ENCODE results near the gene LY6G6C.

LY6G6C gene

DNA sequence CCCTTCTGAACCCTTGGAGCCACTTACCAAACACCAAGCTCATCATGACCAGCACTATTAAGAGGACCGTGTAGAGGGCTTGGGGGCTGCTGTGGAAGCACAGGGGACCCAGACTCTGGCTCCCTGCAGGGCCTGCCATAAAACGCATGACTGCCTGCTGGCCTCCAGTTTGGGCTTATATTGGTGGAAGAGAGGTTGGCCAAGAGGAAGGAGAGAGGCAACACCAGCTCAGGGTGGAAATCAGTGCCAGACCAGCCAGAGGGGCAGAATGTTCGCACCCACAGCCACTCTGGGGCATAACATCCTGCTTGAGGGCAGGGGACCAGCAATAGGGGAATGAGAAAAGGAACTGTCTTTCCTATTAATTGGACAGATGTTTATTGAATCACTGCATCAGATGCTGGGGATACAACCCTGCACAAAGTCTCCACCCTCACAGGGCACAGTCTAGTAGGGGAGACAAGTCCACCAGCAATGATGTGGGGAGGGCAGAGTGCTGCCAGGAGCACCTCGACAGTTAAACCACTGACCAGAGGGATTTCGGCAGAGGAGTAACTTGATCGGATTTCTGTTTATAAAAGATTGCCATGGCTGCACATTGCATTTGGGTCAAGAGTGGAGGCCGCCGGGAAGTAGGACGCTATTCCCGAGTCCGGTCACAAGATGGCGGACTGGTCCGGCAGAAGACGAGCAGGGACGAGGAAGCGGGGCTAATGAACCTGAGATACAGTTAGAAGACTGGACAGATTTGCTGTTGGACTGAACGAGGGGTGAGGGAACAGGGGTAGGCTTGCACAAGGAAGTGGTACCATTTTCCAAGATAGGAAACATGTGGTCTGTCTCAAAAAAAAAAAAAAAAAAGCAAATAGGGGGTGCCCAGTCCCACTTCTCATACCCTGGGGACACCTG, 41.1 kb downstream of the LY6G6C start, which contains the start of gene LY6G5C:
LY6G5C (minus strand) TSS at position 842 of the 909 bp plus-strand sequence; CDS start at position 148, 694 bp downstream.
- peak; percentile 78 for DNase-seq (ENCODE audit: low spot score)

DNA sequence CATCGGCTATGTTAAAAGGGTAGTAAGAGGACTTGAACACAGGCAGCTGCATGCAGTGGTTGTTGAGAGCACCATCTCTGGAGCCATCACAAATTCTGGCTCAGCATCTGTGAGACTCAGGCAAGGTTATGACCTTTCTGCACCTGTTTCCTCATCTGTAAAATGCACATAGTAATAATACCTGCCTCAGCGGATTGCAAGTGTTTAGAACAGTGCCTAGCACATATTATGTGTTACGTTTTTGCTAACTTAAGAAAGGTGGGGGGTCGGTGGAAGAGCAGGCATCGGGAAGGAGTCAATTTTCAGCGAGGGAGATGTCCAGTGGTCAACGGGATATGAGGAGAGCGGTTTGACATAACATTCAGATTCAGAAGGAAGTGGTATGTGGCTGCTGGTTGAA, 43.6 kb downstream of the LY6G6C start:
- no peak for DNase-seq (ENCODE audit: low spot score)

DNA sequence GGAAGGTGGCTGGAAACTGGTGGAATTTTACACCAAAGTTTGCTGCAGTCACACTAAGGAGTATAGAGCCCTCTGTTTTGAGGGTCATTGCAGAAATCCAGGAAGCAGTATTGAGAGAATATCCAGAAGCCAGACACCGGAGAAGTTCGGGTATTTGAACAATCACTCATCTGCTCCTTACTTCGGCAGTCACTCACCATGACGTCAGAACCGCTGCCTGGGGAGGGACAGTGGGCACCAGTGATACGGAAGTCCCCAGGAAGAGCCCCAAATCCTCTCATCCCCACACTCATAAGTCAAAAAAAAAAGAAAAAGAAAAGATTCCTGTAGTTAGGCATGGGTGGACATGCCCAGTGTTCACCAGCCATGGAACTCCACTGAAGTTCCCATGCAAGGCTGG, 44.6 kb downstream of the LY6G6C start:
- no peak for DNase-seq (ENCODE audit: low spot score)

DNA sequence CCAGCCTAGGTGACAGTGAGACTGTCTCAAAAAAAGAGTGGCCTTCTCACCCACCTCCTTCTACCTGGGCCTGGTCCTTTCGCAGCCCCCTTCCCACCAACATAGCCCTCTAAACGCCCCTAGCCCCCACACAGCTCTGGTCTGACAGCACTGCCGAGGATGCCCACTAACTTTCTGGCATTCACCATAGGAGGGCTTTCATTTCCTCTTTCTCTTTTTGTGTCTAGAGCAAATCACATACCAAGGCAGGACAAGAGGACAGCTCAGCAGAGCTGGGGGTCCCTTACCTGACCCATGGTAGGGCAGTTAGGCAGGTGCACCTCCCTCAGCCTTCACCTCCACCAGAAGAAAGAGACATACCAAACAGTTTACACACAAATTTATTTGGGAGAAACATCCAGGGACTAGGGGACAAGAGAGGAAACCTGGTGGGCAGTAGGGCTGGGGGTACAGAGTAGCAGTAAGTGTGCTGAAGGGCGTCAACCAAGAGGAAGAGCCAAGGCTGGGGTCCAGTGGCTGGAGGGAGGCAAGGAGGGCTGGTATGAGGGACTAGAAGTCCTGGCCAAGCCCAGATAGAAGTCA, 45.1 kb downstream of the LY6G6C start:
- no peak for DNase-seq (ENCODE audit: low spot score)

DNA sequence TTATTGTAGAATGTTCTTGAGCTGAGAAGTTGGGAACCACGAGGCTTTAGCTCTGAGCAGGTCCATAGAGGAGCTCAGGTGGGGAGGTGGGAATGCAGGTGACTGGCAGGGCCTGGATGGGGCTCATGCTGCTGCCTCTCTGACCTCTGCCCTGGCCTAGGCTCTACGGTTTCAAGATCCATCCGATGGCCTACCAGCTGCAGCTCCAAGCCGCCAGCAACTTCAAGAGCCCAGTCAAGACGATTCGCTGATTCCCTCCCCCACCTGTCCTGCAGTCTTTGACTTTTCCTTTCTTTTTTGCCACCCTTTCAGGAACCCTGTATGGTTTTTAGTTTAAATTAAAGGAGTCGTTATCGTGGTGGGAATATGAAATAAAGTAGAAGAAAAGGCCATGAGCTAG, 51.9 kb downstream of the LY6G6C start, which contains the start of gene LY6G5B:
LY6G5B (plus strand) TSS at position 301 of the 400 bp plus-strand sequence. CDS start 975 bp downstream, outside the sequence.
- no peak for DNase-seq (ENCODE audit: low spot score)

All from CD4-positive, alpha-beta T cell treated with Interleukin-15 for 4 hours (primary cell).